H9 (cell line): ENCODE data around the gene PRR20G. TPM values are rescaled to one million over a fixed set of nuclear protein-coding genes. Genes with fewer than 3 reads are reported as not detected.

ENCODE experiments used
- DNase-seq: peaks from one replicate; pipeline ENCODE4 v3.0.0-alpha.2; 2017
- H2AFZ ChIP-seq: one replicate; pipeline ENCODE4 v1.6.1; 2013; ENCODE audit warnings: mild to moderate bottlenecking, low read length, control low read depth, moderate library complexity
- H2AK5ac ChIP-seq: 2 replicates; pipeline ENCODE4 v1.6.1; 2013; ENCODE audit warnings: low read length, control low read depth, mixed read lengths; ENCODE audit not compliant: insufficient read length
- H2BK120ac ChIP-seq: one replicate; pipeline ENCODE4 v1.6.1; 2013; ENCODE audit warnings: low read depth, mild to moderate bottlenecking, low read length, control low read depth, inconsistent platforms; ENCODE audit not compliant: poor library complexity, severe bottlenecking
- H2BK12ac ChIP-seq: 2 replicates; pipeline ENCODE4 v1.6.1; 2013; ENCODE audit warnings: low read length, control low read depth, mixed read lengths, low read depth; ENCODE audit not compliant: insufficient read length
- H2BK15ac ChIP-seq: 2 replicates; pipeline ENCODE4 v1.6.1; 2013; ENCODE audit warnings: low read depth, low read length, control low read depth
- H2BK20ac ChIP-seq: one replicate; pipeline ENCODE4 v1.6.1; 2013; ENCODE audit warnings: low read depth, mild to moderate bottlenecking, low read length, control low read depth, inconsistent platforms; ENCODE audit not compliant: poor library complexity, severe bottlenecking
- H2BK5ac ChIP-seq: 2 replicates; pipeline ENCODE4 v1.6.1; 2013; ENCODE audit warnings: low read length, control low read depth, mixed read lengths; ENCODE audit not compliant: insufficient read length
- H3K14ac ChIP-seq: 2 replicates; pipeline ENCODE4 v1.6.1; 2013; ENCODE audit warnings: low read length, control low read depth; ENCODE audit not compliant: insufficient read depth
- H3K18ac ChIP-seq: 2 replicates; pipeline ENCODE4 v1.6.1; 2013; ENCODE audit warnings: low read depth, mild to moderate bottlenecking, mixed read lengths, low read length, control low read depth; ENCODE audit not compliant: insufficient read length
- H3K23ac ChIP-seq: 2 replicates; pipeline ENCODE4 v1.6.1; 2013; ENCODE audit warnings: low read length, control low read depth, mixed read lengths, low read depth; ENCODE audit not compliant: insufficient read length
- H3K23me2 ChIP-seq: 2 replicates; pipeline ENCODE4 v1.6.1; 2013; ENCODE audit warnings: low read depth, mild to moderate bottlenecking, mixed read lengths, low read length, control low read depth; ENCODE audit not compliant: insufficient read length, poor library complexity, severe bottlenecking
- H3K27ac ChIP-seq: 2 replicates; pipeline ENCODE4 v1.5.1; 2013; ENCODE audit warnings: low read length, control low read depth, mixed read lengths, low read depth; ENCODE audit not compliant: insufficient read length
- H3K27me3 ChIP-seq: 2 replicates; pipeline ENCODE4 v1.6.1; 2013; ENCODE audit warnings: low read length, control low read depth, inconsistent platforms; ENCODE audit not compliant: insufficient read depth
- H3K4ac ChIP-seq: 2 replicates; pipeline ENCODE4 v1.6.1; 2013; ENCODE audit warnings: low read depth, mild to moderate bottlenecking, control low read depth, inconsistent platforms, low read length, moderate library complexity
- H3K4me1 ChIP-seq: 2 replicates; pipeline ENCODE4 v1.6.1; 2013; ENCODE audit warnings: low read length, control low read depth, inconsistent platforms; ENCODE audit not compliant: insufficient read depth
- H3K4me2 ChIP-seq: 2 replicates; pipeline ENCODE4 v1.6.1; 2013; ENCODE audit warnings: low read length, control low read depth, mixed read lengths; ENCODE audit not compliant: insufficient read length, insufficient read depth
- H3K56ac ChIP-seq: 2 replicates; pipeline ENCODE4 v1.6.1; 2013; ENCODE audit warnings: low read depth, mild to moderate bottlenecking, mixed read lengths, low read length, control low read depth; ENCODE audit not compliant: insufficient read length
- H3K79me1 ChIP-seq: 2 replicates; pipeline ENCODE4 v1.6.1; 2013; ENCODE audit warnings: low read depth, mild to moderate bottlenecking, moderate library complexity, low read length, control low read depth, inconsistent platforms; ENCODE audit not compliant: insufficient read depth, poor library complexity, severe bottlenecking
- H3K79me2 ChIP-seq: 2 replicates; pipeline ENCODE4 v1.6.1; 2013; ENCODE audit warnings: low read length, control low read depth, inconsistent platforms; ENCODE audit not compliant: insufficient read depth
- H3K9ac ChIP-seq: 2 replicates; pipeline ENCODE4 v1.6.1; 2013; ENCODE audit warnings: low read length, control low read depth, mixed read lengths; ENCODE audit not compliant: insufficient read length; ENCODE audit errors: extremely low read depth
- H3K9me3 ChIP-seq: one replicate; pipeline ENCODE4 v1.6.1; 2013; ENCODE audit warnings: low read depth, low read length, inconsistent platforms; ENCODE audit not compliant: control insufficient read depth
- H3T11ph ChIP-seq: one replicate; pipeline ENCODE4 v1.6.1; 2013; ENCODE audit warnings: mild to moderate bottlenecking, low read length, control low read depth, inconsistent platforms
- H4K20me1 ChIP-seq: one replicate; pipeline ENCODE4 v1.6.1; 2013; ENCODE audit not compliant: control insufficient read depth, insufficient read length, insufficient read depth
- H4K5ac ChIP-seq: 2 replicates; pipeline ENCODE4 v1.6.1; 2013; ENCODE audit warnings: low read depth, mild to moderate bottlenecking, mixed read lengths, low read length, control low read depth; ENCODE audit not compliant: insufficient read length
- H4K8ac ChIP-seq: replicated peaks from 2 replicates; pipeline ENCODE4 v1.6.1; 2013; ENCODE audit warnings: low read length, control low read depth, mixed read lengths, low read depth; ENCODE audit not compliant: insufficient read length
- H4K91ac ChIP-seq: 2 replicates; pipeline ENCODE4 v1.6.1; 2013; ENCODE audit warnings: low read depth, mild to moderate bottlenecking, moderate library complexity, mixed read lengths, low read length, control low read depth; ENCODE audit not compliant: insufficient read length
- H3K27ac Mint-ChIP-seq, 3 experiments: 2 replicates in 2 of 3; 3 replicates in 1 of 3; pipeline ENCODE4 v1.8.0; 2020 to 2021; ENCODE audit warnings: mixed read lengths in 3 of 3, mild to moderate bottlenecking in 1 of 3, moderate library complexity in 1 of 3
- H3K27me3 Mint-ChIP-seq: 2 replicates; pipeline ENCODE4 v1.8.0; 2021; ENCODE audit warnings: low read depth, mild to moderate bottlenecking, moderate library complexity, mixed read lengths
- H3K36me3 Mint-ChIP-seq, 3 experiments: 2 replicates in 2 of 3; 3 replicates in 1 of 3; pipeline ENCODE4 v1.8.0; 2020 to 2021; ENCODE audit warnings: low read depth in 3 of 3, mixed read lengths in 3 of 3; ENCODE audit not compliant: insufficient read depth in 1 of 3
- H3K4me1 Mint-ChIP-seq, 2 experiments: 2 replicates each; pipeline ENCODE4 v1.8.0; 2020; ENCODE audit warnings: mixed read lengths in 2 of 2
- H3K4me3 Mint-ChIP-seq, 2 experiments: 2 replicates in 1 of 2; 3 replicates in 1 of 2; pipeline ENCODE4 v1.8.0; 2020 to 2021; ENCODE audit warnings: mild to moderate bottlenecking in 2 of 2, mixed read lengths in 2 of 2, moderate library complexity in 1 of 2
- H3K9me3 Mint-ChIP-seq, 2 experiments: 2 replicates in 1 of 2; 3 replicates in 1 of 2; pipeline ENCODE4 v1.8.0; 2020; ENCODE audit warnings: mild to moderate bottlenecking in 2 of 2, mixed read lengths in 2 of 2, moderate library complexity in 1 of 2
- CTCF ChIP-seq: fragments of 200-600 bp; sonication (generic); conservative IDR thresholded peaks from 3 replicates; pipeline ENCODE4 v1.8.0; 2021; ENCODE audit warnings: antibody characterized with exemption, mild to moderate bottlenecking
- WGBS: extraction: QIAGEN DNeasy Blood & Tissue Kit; methylation state at CpG from one replicate; pipeline ENCODE4 v1.1.7; 2013; ENCODE audit warnings: missing lambda C conversion rate, low lambda C conversion rate, mixed read lengths; ENCODE audit not compliant: insufficient read length; ENCODE audit errors: extremely low coverage; 5-methylcytosine and 5-hydroxymethylcytosine counted together
- total RNA-seq: library from RNA; stranded (reverse); gene quantifications from 2 replicates; pipeline ENCODE4 v1.2.1, GENCODE V29; 2021

PRR20G gene
- total RNA-seq, 1 experiment from 2014 or later = 0.35 TPM

- Histone ChIP-seq H3K9ac (no peak overlapping the region), H2BK15ac (no peak overlapping the region), H4K5ac (no peak overlapping the region), H2AFZ (no peak overlapping the region), H3K9me3 (no peaks in the 10 kb centered on the region), H3K56ac (no peak overlapping the region), H4K20me1 (no peaks in the 10 kb centered on the region), H2AK5ac (no peak overlapping the region), H2BK12ac (no peak overlapping the region), H2BK20ac (no peak overlapping the region), H2BK5ac (no peak overlapping the region), H3K4me2 (no peak overlapping the region), H2BK120ac (no peak overlapping the region), H3K14ac (no peak overlapping the region; the same call in 1 of the 2 replicates), H4K91ac (no peak overlapping the region), H3K23ac (no peak overlapping the region), H3K4ac (no peak overlapping the region), H3K79me1 (no peaks in the 10 kb centered on the region), H3K27me3 (no peaks in the 10 kb centered on the region), H3K18ac (no peak overlapping the region), H3K23me2 (no peaks in the 10 kb centered on the region), H3K4me1 (no peaks in the 10 kb centered on the region), H3K27ac (no peak overlapping the region), H4K8ac (no peak overlapping the region), H3K79me2 (no peaks in the 10 kb centered on the region), H3T11ph (no peak overlapping the region)
- DNase-seq = no peak
- Mint-ChIP-seq H3K4me1 (peaks cover 0 to 4% of the 10 kb centered on the region in 2 experiments; a peak in 2 of 4 replicates), H3K27me3 (peaks cover 17% of the 10 kb centered on the region), H3K9me3 (peaks cover 6 to 7% of the 10 kb centered on the region in 2 experiments), H3K36me3 (peaks cover 0 to 5% (median 3%) of the 10 kb centered on the region in 3 experiments; a peak in 2 of 7 replicates), H3K27ac (no peak overlapping the region; a peak in 1 of 7 replicates), H3K4me3 (no peak overlapping the region)
- no CpG with 5 or more reads among the region's 9 CpGs for WGBS
- TF ChIP-seq CTCF = no peak
These were observed 24.1 kb downstream of the PRR20G start for GRCh38 chr3:127263586-127264231.
